ENCODE measurements around the gene IFRD2. TPM values are rescaled to one million over a fixed set of nuclear protein-coding genes. Genes with fewer than 3 reads are reported as not detected.

IFRD2 gene
- total and polyA plus RNA-seq, 10 donors: 40.2 to 76.7 (median 56.3) TPM

DNA sequence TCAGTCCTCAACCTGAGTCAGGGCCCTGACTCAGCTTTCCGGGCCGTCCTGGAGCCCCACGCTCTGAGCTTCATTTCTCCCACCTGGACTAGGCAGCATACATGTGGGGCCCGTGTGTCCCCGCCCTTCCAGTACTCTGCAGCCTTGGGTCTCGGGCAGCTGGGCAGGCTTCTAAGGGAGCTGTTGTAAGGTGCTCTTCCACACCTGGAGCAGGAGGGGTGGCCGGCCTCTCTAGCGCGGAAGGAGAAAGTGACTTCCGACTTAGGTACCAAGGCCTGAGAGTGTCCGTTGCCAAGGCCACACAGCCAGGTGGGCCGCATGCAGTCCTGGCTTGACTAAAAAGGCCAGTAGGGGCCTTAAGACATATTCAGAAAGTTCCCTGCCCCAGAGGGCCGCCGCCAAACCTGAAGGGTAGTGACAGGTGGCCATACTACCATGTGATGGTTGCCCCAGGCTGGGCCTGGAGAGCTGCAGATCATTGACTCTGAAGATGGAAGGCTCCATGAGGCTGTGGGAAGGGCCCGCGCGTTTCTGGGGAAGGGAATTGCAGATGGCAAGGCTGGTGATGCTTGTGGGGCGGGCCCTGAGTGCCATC lies 32.7 kb downstream of the IFRD2 start:
- no peak for DNase-seq
- H3K4me3 ChIP-seq: peak overlapping the region in 5 of 8 donors; percentile 38 to 68 (median 42)
- TF ChIP-seq, protein P1, sequence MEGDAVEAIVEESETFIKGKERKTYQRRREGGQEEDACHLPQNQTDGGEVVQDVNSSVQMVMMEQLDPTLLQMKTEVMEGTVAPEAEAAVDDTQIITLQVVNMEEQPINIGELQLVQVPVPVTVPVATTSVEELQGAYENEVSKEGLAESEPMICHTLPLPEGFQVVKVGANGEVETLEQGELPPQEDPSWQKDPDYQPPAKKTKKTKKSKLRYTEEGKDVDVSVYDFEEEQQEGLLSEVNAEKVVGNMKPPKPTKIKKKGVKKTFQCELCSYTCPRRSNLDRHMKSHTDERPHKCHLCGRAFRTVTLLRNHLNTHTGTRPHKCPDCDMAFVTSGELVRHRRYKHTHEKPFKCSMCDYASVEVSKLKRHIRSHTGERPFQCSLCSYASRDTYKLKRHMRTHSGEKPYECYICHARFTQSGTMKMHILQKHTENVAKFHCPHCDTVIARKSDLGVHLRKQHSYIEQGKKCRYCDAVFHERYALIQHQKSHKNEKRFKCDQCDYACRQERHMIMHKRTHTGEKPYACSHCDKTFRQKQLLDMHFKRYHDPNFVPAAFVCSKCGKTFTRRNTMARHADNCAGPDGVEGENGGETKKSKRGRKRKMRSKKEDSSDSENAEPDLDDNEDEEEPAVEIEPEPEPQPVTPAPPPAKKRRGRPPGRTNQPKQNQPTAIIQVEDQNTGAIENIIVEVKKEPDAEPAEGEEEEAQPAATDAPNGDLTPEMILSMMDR (IDR thresholded peaks at IDR 0.05 in 8 of 11, conservative IDR thresholded peaks at IDR 0.05 in 3 of 11): no peak
- no peak for TF ChIP-seq POLR2AphosphoS5 (IDR thresholded peaks at IDR 0.05)
- no peak for TF ChIP-seq POLR2A (IDR thresholded peaks at IDR 0.05)
- intact Hi-C loops (cut with DNase I; ENCODE audit: low total_unique reads): no loop called here
- H3K9me3 ChIP-seq: no peaks in the 10 kb centered on the region
- H3K4me1 ChIP-seq: peaks cover 17 to 88% (median 55%) of the 10 kb centered on the region in 6 donors
- no peaks in the 10 kb centered on the region for H3K27me3 ChIP-seq (replicated peaks in 1 of 7)
- 47 to 58% (median 55%) methylated on average over 13 to 18 of the region's 18 CpGs for WGBS, 5 donors
- peaks cover 0 to 52% (median 47%) of the 10 kb centered on the region in 6 donors for H3K36me3 ChIP-seq
- peak overlapping the region; percentile 88 to 99 (median 94) for H3K27ac ChIP-seq

DNA sequence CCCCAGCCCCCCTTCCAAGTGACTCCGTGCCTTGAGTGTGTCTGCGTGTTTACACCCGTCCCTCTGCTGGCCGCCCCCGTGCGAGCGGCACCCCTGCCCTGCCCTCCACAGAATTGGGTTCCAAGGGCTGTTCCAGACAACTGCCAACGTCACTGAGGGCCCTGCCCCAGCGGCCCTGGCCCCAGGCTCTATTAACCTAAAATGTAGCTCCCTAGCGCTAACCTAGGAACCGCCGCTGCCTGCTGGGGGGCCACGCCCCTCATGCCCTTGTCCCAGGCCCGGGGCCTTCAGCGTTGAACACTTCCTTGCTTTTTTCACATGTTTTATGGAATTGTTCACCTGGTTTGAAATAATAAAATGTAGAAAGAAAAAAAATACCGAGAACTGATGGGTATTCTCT lies 33.2 kb downstream of the IFRD2 start:
- Histone ChIP-seq H3K27ac (peak overlapping the region; percentile 88 to 99 (median 94)), H3K36me3 (peaks cover 0 to 57% (median 53%) of the 10 kb centered on the region in 6 donors), H3K4me3 (peak overlapping the region in 1 of 8 donors; percentile 68), H3K4me1 (peaks cover 23 to 88% (median 59%) of the 10 kb centered on the region in 6 donors), H3K9me3 (no peaks in the 10 kb centered on the region), H3K27me3 (replicated peaks in 1 of 7) (no peaks in the 10 kb centered on the region)
- intact Hi-C loops (cut with DNase I; ENCODE audit: low total_unique reads): no loop called here
- DNase-seq: no peak
- TF ChIP-seq POLR2A (IDR thresholded peaks at IDR 0.05): no peak
- TF ChIP-seq, protein P1 (IDR thresholded peaks at IDR 0.05 in 8 of 11, conservative IDR thresholded peaks at IDR 0.05 in 3 of 11): no peak
- peak in 2 of 3 donors; percentile 13 to 62 for TF ChIP-seq POLR2AphosphoS5 (IDR thresholded peaks at IDR 0.05)
- WGBS, 5 donors: 72 to 82% (median 79%) methylated on average over 16 of the region's 16 CpGs

DNA sequence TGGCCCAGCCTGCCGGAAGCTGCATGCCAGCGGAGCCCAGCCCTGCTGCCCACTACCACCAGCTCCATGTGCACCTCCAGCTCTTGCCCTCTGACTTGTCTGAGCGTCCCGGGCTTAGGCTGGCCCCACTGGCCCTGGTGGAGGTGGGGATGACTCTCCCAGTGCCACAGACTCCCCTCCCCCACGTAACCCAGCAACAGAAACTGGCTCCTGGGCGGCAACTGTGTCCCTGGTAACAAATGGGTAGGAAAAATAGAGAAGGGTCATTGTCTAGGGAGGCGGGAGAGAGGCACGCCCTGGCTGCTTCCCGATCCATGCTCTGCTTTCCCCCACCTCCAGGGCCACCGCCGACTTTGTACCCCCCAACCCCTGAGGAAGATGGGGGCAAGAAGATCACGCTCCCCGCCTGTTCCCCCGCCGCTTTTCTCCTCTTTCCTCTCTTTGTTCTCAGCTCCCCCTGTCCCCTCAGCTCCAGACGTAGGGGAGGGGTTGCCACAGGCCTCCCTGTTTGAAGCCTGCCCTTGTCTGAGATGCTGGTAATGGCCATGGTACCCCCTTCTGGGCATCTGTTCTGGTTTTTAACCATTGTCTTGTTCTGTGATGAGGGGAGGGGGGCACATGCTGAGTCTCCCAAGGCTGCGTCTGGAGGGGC lies 34.1 kb downstream of the IFRD2 start:
- no peaks in the 10 kb centered on the region for H3K9me3 ChIP-seq
- intact Hi-C loops (cut with DNase I; ENCODE audit: low total_unique reads): no loop called here
- no peaks in the 10 kb centered on the region for H3K27me3 ChIP-seq (replicated peaks in 1 of 7)
- H3K27ac ChIP-seq: peak overlapping the region in 4 of 8 donors; percentile 93 to 99 (median 96)
- 81 to 96% (median 88%) methylated on average over 14 to 17 of the region's 17 CpGs for WGBS, 5 donors
- peaks cover 0 to 65% (median 61%) of the 10 kb centered on the region in 6 donors for H3K36me3 ChIP-seq
- H3K4me1 ChIP-seq: peaks cover 28 to 89% (median 64%) of the 10 kb centered on the region in 6 donors
- no peak for TF ChIP-seq POLR2A (IDR thresholded peaks at IDR 0.05)
- peak; percentile 42 to 73 (median 46) for TF ChIP-seq POLR2AphosphoS5 (IDR thresholded peaks at IDR 0.05)
- H3K4me3 ChIP-seq: no peak overlapping the region
- no peak for DNase-seq

DNA sequence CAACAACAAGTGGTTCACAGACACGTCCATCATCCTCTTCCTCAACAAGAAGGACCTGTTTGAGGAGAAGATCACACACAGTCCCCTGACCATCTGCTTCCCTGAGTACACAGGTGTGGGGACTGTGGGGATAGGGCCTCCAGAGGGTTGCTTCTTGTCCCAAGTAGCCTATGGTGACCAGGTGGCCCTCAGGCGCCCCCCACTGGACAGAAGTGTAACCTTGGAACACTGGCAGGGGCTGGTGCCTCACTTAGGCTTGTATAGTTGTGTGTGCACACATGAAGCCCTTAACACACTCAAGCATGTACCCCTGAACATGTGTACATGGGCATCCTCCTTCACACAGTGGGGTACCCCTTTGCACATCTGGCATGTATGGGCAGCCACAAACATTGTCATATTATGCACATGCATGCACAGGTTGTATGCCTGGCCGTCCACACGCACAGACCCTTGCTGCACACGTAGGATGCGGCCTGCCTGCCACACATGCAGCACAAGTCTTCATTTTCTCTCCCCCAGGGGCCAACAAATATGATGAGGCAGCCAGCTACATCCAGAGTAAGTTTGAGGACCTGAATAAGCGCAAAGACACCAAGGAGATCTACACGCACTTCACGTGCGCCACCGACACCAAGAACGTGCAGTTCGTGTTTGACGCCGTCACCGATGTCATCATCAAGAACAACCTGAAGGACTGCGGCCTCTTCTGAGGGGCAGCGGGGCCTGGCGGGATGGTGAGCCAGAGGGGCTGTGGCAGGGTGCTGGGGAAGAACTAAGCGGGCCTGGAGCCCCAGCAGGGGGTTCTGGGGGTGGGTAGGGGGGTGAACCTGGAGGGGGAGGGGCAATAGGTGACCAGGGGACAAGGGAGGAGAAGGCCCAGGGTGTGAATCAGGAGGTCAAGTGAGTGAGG lies 35.0 kb downstream of the IFRD2 start:
- no peak for DNase-seq
- no peak overlapping the region for H3K4me3 ChIP-seq
- no peaks in the 10 kb centered on the region for H3K9me3 ChIP-seq
- peaks cover 31 to 94% (median 74%) of the 10 kb centered on the region in 6 donors for H3K4me1 ChIP-seq
- H3K27ac ChIP-seq: peak overlapping the region in 4 of 8 donors; percentile 94 to 99 (median 98)
- H3K36me3 ChIP-seq: peaks cover 0 to 75% (median 70%) of the 10 kb centered on the region in 6 donors
- intact Hi-C loops (cut with DNase I; ENCODE audit: low total_unique reads): no loop called here
- 89 to 94% (median 91%) methylated on average over 15 to 20 of the region's 20 CpGs for WGBS, 5 donors
- peak in 1 of 3 donors; percentile 65 for TF ChIP-seq POLR2AphosphoS5 (IDR thresholded peaks at IDR 0.05)
- TF ChIP-seq, protein P1 (IDR thresholded peaks at IDR 0.05 in 8 of 11, conservative IDR thresholded peaks at IDR 0.05 in 3 of 11): peak in 9 of 11 experiments; percentile 16 to 68 (median 50)
- TF ChIP-seq POLR2A (IDR thresholded peaks at IDR 0.05): no peak
- H3K27me3 ChIP-seq (replicated peaks in 1 of 7): no peaks in the 10 kb centered on the region

All from spleen (tissue), 11 donors.